COR-L47 (cell line): Measurements from ENCODE around the gene BMERB1.

Experiments
- DNase-seq: peaks from one replicate; lab custom pipeline; 2025; lab: John Stamatoyannopoulos, UW

The BMERB1 gene

GRCh38 chr16:15498427-15499175 lies 64.2 kb downstream of the BMERB1 start:
- no peak for DNase-seq

DNA sequence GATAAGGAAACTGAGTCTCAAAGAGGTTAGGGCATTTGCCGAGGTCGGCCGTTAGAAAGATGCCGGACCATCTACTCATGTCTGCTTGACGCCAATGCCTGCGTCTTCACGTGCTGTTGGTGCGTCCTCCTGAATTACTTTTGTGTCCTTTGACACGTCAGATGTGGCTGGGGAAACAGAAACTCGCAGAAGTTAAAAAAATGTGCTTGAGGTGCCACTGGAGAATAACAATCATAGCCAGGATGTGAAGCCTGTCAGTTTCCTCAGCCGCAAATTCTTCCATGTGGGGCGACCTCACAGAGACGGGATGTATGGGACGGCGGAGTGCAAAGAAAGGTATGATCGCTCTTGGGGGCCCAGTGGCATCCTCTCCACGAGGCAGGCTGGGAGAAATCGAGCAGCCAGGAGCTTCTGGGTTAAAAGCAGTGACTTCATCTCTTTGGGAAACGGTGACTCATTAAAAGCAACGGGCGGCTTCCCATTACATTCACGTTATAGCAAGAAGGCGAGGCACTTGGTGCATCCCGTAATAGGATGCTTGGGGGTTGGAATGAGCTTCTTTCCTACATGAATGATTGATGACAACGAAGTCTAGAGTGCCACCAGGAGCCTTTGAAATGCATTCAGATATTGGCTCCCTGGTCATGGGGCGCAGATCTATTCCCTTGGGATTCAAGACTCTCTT lies 67.8 kb downstream of the BMERB1 start:
- DNase-seq: no peak

- no peak for DNase-seq
Measured at GRCh38 chr16:15506441-15506840, 72.1 kb downstream of the BMERB1 start.

GRCh38 chr16:15507301-15507958 lies 73.0 kb downstream of the BMERB1 start:
- no peak for DNase-seq

DNA sequence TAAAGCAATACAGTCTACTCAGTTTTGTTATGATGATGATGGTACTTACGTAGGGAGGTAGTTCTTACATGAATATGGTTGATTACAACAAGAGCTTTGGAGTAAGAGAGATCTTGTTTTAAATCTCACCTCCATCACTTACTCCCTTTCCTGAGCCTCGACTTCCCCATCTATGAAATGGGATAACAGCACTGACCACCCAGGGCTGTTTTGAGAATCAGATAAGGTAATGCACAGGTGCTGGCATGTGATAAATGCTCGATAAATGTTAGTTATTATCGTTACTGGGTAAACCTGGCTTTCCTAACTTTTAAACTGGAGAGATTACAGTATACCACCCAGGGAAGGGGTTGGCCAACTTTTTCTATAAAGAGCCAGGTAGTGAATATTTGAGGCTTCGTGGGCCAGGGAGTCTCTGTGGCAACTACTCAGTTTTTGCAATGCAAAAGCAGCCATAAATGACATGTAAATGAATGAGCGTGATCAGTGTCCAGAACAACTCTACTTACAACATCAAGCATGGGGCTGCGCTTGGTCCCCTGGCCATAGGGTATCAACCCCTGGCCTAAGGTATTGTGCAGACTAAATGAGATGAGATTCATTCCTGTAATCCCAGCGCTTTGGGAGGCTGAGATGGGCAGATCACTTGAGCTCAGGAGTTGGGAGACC lies 73.7 kb downstream of the BMERB1 start:
- no peak for DNase-seq

- DNase-seq: no peak
Measured at GRCh38 chr16:15509051-15509592, 74.7 kb downstream of the BMERB1 start.

GRCh38 chr16:15509593-15510535 lies 75.5 kb downstream of the BMERB1 start:
- DNase-seq: no peak

GRCh38 chr16:15510992-15511391 lies 76.6 kb downstream of the BMERB1 start:
- DNase-seq: no peak

- no peak for DNase-seq
Measured at GRCh38 chr16:15511759-15512487, 77.5 kb downstream of the BMERB1 start.

- no peak for DNase-seq
Measured at GRCh38 chr16:15513156-15513555, 78.8 kb downstream of the BMERB1 start.

DNA sequence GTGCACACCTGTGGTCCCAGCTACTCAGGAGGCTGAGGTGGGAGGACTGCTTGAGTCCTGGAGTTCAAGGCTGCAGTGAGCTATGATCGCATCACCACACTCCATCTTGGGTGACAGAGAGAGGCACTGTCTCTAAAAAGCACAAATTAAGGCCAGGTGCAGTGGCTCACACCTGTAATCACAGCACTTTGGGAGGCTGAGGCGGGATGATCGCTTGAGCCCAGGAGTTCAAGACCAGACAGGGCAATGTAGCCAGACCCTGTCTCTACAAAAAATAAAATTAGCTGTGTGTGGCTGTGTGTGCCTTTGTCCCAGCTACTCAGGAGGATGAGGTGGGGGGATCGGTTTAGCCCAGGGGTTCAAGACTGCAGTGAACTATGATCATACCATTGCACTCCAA lies 81.6 kb downstream of the BMERB1 start:
- DNase-seq: no peak

DNA sequence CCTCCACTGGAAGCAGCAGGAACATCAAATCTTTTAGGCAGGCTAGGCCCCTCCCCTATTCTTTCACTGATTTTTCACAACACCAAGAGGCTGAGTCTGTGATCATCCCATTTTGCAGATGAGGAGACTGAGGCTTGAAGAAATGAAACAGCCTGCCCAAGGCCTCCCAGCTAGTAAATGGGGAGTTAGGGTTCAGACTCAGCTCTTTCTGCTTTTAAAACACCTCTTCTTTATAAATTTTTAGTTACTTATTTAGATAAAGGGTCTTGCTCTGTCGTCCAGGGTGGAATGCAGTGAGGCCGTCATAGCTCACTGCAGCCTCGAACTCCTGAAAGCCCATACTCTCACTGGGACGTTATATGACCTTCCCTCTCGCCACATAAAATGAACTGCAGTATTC lies 82.2 kb downstream of the BMERB1 start:
- DNase-seq: no peak

GRCh38 chr16:15517743-15518377 lies 83.5 kb downstream of the BMERB1 start:
- DNase-seq: no peak

DNA sequence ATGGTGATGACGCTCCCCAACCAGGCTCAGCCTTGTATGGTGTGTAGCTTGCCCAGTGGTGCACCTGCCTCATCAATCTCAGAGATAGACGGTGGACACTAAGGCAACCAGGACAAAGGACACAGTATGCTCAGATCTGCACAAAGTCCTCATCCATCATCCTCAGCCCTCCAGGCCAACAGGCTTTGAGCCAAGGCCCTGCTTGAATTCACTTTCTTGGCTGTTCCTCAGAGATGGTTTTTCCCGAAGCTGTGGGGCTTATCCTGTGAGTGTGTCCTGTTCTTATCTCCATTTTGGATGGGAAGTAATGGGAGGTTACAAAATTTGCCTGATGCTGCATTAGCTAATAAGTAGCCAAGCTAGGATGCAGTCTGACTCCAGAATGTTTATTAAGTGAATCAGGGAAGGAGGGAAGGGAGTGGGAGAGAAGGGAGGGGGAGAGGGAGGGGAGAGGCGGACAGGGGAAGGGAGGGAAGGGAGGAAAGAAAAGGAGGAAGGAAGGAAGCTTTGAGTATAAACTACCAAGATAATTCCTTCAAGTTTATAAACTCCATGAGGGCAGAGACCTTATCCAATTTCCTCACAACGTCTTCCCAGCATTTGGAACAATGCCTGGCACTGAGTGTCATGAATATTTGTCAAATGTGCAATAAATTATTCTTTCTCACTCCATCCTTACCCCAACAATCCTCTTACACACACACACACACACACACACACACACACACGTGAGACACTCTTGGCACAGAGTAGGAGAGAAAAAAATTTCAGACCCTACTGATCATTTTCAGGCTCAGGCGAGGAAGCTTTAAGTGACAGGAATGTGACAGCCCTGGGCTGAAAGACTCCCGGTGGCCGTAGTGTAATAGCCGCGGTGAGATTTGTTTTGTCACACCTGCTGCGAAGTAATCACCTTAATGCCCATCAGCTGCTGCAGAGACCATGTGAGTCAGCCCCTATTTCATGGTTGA lies 84.3 kb downstream of the BMERB1 start:
- DNase-seq: no peak

DNA sequence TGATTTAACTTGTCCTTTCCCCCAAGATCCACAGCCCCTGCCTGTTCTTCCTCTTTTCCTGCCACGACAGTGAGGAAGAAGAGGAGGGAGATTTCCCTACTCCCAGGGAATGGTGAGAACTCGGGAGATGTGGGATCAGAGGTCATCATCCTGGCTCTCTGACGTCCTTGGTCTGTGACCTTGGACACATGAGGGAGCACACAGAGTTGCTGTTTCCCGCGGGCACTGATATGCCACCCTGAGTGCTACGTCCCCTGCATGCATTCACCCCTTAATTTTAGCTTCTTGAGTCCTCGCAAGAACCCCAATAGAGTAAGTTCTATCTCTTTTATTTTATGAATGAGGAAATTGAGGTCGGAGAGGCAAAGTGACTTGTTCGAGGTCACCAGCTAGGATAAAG lies 85.4 kb downstream of the BMERB1 start:
- DNase-seq: no peak

DNA sequence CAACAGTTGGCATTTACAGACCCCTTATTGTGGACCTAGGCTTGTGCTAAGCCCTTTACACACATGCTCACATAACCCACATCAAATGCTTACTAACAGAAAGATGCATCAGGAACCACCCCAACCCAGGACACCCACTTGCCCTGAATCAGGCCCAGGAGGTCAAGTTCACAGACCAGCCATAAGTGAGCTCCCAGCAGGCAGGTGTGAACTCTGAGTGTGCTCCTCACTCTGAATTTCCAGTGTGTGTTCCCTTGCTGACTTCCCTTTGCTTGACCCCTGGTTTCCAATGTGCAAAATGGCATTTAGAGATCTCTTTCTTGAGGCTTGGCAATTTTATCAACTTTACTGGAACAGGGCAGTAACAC lies 87.0 kb downstream of the BMERB1 start:
- DNase-seq: no peak

DNA sequence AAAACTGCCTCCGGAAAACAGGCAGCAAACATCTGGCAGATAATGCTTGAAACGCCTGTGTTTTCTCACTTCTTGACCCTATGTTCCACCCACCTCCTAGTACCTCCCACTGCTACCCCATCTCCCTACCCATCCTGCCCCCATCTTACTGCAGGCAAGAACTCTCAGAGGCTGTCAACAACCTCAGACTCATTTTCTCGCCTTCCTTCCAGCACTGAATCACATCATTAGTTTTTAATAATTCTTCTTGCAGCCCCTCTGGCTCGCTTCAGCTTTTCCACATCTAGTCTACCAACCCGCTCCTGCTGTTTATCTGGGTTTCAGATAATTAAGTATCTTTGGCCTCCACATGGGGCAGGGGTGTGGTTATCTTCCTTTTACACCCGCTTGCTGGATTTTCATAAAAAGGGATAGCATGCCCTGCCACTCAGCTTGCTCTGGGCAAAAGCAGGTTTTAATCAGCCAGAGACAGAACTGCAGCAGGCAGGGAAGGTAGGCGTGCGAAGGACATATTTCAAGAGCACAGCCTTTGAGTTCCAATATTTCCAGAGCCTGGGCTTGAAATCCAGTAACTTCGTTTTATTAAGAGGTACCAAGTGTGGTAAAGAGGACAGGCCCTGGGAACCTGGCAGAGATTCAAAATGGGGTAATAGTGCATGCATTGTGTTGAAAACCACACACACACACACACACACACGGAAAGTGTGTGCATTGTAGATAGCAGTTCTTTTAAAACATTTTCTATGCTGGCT lies 87.5 kb downstream of the BMERB1 start:
- no peak for DNase-seq

GRCh38 chr16:15523092-15523541 lies 88.7 kb downstream of the BMERB1 start:
- DNase-seq: no peak
